ENCODE data around the gene TMEM130.

TMEM130 gene

DNA sequence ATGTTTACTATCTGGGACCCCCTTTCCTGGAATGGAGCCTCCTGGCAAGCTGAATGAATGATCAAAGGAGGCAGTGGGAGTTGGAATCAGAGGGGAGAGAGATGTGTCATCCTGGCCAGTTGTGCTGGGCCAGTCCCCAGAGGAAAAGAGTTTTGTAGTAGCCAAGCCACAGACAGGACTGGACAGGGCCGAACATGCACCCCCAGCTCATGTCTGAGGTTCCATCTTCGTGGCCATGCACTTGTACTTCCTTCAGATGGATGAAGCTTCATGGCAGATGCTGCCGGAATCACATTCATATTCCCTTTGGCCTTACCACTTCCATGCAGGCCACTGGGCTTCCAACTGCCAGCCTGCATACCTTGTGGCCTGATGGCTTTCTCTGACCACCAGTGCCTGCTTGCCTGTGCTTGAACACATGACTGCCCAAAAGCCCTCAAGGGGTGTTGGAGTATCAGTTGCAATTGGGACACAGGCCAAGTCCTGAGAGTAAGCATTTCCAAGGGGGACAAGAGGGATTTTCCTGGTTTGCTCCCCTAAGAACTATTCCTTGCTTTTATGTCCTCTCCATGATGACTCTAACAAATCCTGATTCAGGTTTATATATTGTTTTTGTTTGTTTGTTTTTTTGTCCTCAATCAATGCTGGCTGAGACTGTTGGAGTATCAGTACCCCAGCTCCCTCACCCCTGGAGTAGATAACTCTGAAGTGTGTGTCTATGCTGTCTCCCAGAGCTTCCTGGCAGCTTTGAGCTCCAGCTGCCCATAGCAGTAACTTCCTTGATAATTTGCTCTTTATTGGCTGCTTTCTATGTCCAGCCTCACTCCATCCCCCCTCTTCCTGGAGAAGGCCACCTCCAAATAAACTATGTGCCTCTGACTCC is 63.6 kb downstream of the TMEM130 start:
- DNase-seq, result no peak

DNA sequence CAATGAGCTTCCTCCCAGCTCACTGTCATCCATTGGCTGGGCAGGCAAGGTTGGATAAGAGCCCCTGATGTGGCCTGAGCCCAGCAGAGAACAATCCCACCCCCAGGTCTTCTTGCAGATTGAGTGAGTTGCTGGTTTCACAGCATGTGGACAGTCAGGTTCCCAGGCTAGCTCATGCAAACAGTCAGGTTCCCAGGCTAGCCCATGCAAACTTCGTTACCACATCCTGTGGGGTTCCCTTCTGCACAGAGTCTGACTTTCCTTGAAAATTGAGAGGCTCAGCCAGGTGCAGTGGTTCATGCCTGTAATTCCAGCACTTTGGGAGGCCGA is 67.1 kb downstream of the TMEM130 start:
- no peak for DNase-seq

DNA sequence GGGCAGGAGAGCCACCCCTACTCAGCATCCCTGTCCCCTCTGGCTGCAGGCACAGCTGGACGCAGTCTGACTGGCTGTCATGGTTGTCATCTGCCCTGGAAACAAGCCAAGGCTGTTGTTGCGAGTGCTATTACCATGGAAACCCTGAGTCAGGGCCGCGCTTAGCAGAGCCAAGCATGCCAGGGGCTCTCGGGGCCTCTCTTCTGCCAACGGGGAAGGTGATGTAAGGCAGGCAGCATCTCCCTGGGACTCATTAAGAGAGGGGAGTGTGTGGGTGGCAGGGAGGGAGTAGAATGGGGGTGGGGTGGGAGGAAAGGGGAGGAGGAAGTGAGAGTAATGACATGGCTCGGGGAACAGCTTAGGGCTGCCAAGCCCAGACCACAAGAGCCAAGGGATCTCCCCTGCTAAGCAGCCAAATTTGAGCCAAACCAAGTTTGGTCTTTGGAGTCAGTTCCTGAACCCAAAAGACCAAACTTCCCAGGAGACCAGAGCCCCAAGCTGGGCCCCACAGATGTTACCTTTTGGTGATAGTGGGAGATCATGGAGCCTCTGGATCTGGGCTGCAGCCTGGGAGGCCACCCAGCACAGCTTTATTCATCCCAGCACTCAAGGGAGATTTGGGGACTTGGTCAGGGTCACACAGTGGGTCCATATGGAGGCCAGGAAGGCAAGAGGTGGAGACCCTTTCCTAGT is 67.6 kb downstream of the TMEM130 start:
- peak; percentile 89 for DNase-seq

DNA sequence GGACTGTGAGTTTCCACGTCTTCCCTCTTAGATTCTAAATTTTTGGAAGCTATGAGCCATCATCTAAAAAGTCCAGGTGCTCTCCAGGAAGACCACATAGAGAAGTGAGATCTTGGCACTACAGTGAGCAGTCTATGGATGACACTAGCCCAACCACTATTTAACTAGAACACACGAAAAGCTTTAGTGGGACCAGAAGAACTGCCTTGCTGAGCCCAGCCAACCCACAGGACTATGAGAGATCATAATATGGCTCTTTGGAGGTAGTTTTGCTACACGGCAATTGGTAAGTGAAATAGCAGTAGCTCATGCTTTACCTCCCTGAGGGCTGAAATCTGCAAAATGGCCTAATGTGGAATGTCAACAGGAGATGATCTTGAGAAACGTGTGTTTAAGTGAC is 68.8 kb downstream of the TMEM130 start:
- DNase-seq, result no peak

DNA sequence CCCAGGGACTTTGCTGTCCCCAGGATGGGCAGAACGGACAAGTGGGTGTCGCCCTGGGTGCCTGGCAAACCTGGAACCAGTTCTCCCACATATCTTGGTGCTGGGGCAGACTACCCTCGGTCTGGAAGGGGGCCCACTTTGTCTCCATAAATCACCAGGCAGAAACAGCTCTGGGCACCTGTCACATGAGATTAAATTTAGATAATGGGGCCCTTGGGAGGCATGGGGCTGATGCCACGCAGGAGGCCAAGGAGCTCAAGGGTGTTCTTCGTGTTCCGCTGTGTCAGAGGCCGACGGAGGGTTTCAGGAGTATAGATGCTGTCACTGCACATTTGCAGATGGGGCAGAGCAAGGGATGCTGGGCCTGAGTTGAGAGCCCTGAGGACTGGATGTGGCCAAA is 72.7 kb downstream of the TMEM130 start:
- no peak for DNase-seq
